ENCODE results near the gene UBR2.
"Not testable (repeated sequence)": the region's sequence is repeated elsewhere in the genome, so short reads cannot be mapped to it uniquely, and the experiment has no call there.

Gene UBR2

GRCh38 chr6:42698217-42698616, 134.4 kb downstream of the UBR2 start:
- H3K18ac ChIP-seq (ENCODE audit: low read depth in 1 of 2, low read length in 2 of 2) = no peak overlapping the region
- DNase-seq = no peak
- H3K14ac ChIP-seq (ENCODE audit: low read length in 2 of 2) = no peak overlapping the region
- H3K9ac ChIP-seq (ENCODE audit: low read length) = no peak overlapping the region
- no peak overlapping the region for H2AFZ ChIP-seq (ENCODE audit: low read depth, low read length)
- H3K9me3 ChIP-seq (ENCODE audit: control insufficient read depth, low read length) = no peaks in the 10 kb centered on the region
- no peak overlapping the region for H2BK12ac ChIP-seq (ENCODE audit: low read length in 2 of 2)
- no peak overlapping the region for H3K27ac ChIP-seq (ENCODE audit: low read length, poor library complexity, severe bottlenecking)
- H3K27me3 ChIP-seq (ENCODE audit: control insufficient read depth in 1 of 2, insufficient read depth in 1 of 2, low read length in 2 of 2) = no peaks in the 10 kb centered on the region
- H2BK5ac ChIP-seq (ENCODE audit: low read depth, low read length, poor library complexity, severe bottlenecking) = no peak overlapping the region
- peaks cover 8 to 14% of the 10 kb centered on the region in 2 experiments for H3K36me3 ChIP-seq (ENCODE audit: control insufficient read depth in 1 of 2, insufficient read depth in 2 of 2, low read depth in 1 of 2, low read length in 2 of 2)
- H3K4ac ChIP-seq (ENCODE audit: low read depth in 1 of 2, low read length in 2 of 2) = no peak overlapping the region
- no peak overlapping the region for H3K4me2 ChIP-seq (ENCODE audit: low read length, poor library complexity, severe bottlenecking)
- H3K4me1 ChIP-seq (ENCODE audit: control insufficient read depth, insufficient read depth, low read depth, low read length) = peaks cover 4% of the 10 kb centered on the region
- 92% methylated on average over 11 of the region's 13 CpGs for WGBS
- H3K79me1 ChIP-seq (replicated peaks; ENCODE audit: low read length, poor library complexity, severe bottlenecking) = no peaks in the 10 kb centered on the region
- H2AK5ac ChIP-seq (ENCODE audit: low read length, severe bottlenecking) = no peak overlapping the region
- H3K4me3 ChIP-seq (ENCODE audit: insufficient read depth in 1 of 2, low read depth in 1 of 2, low read length in 2 of 2) = no peak overlapping the region
- no peak overlapping the region for H4K8ac ChIP-seq (ENCODE audit: low read length)
- H2BK120ac ChIP-seq (ENCODE audit: low read depth, low read length) = no peak overlapping the region
- H4K91ac ChIP-seq (ENCODE audit: low read length) = no peak overlapping the region
- H2BK15ac ChIP-seq (ENCODE audit: low read depth, poor library complexity, severe bottlenecking) = no peak overlapping the region
- no peak overlapping the region for H3K23ac ChIP-seq (ENCODE audit: low read length in 2 of 2)

- Histone ChIP-seq H3K9ac (ENCODE audit: low read length) (no peak overlapping the region), H2BK15ac (ENCODE audit: low read depth, poor library complexity, severe bottlenecking) (no peak overlapping the region), H3K79me1 (replicated peaks; ENCODE audit: low read length, poor library complexity, severe bottlenecking) (no peaks in the 10 kb centered on the region), H2BK12ac (ENCODE audit: low read length in 2 of 2) (no peak overlapping the region), H4K91ac (ENCODE audit: low read length) (no peak overlapping the region), H3K4me2 (ENCODE audit: low read length, poor library complexity, severe bottlenecking) (no peak overlapping the region), H3K4me3 (ENCODE audit: insufficient read depth in 1 of 2, low read depth in 1 of 2, low read length in 2 of 2) (no peak overlapping the region), H3K18ac (ENCODE audit: low read depth in 1 of 2, low read length in 2 of 2) (no peak overlapping the region), H2BK5ac (ENCODE audit: low read depth, low read length, poor library complexity, severe bottlenecking) (no peak overlapping the region), H3K27ac (ENCODE audit: low read length, poor library complexity, severe bottlenecking) (no peak overlapping the region), H3K27me3 (ENCODE audit: control insufficient read depth in 1 of 2, insufficient read depth in 1 of 2, low read length in 2 of 2) (no peaks in the 10 kb centered on the region), H3K23ac (ENCODE audit: low read length in 2 of 2) (no peak overlapping the region), H3K4me1 (ENCODE audit: control insufficient read depth, insufficient read depth, low read depth, low read length) (peaks cover 8% of the 10 kb centered on the region), H4K8ac (ENCODE audit: low read length) (no peak overlapping the region), H3K4ac (ENCODE audit: low read depth in 1 of 2, low read length in 2 of 2) (no peak overlapping the region), H3K9me3 (ENCODE audit: control insufficient read depth, low read length) (no peaks in the 10 kb centered on the region), H2AK5ac (ENCODE audit: low read length, severe bottlenecking) (no peak overlapping the region), H3K14ac (ENCODE audit: low read length in 2 of 2) (no peak overlapping the region), H2AFZ (ENCODE audit: low read depth, low read length) (no peak overlapping the region), H3K36me3 (ENCODE audit: control insufficient read depth in 1 of 2, insufficient read depth in 2 of 2, low read depth in 1 of 2, low read length in 2 of 2) (peaks cover 0 to 3% of the 10 kb centered on the region in 2 experiments), H2BK120ac (ENCODE audit: low read depth, low read length) (no peak overlapping the region)
- 52% methylated on average over 2 of the region's 2 CpGs for WGBS
- DNase-seq = peak; percentile 87
Observed at GRCh38 chr6:42702200-42702599, 138.4 kb downstream of the UBR2 start.

GRCh38 chr6:42702786-42703185, 139.0 kb downstream of the UBR2 start:
- not testable (repeated sequence) for H3K14ac ChIP-seq (ENCODE audit: low read length in 2 of 2); H2BK5ac ChIP-seq (ENCODE audit: low read depth, low read length, poor library complexity, severe bottlenecking); H3K27ac ChIP-seq (ENCODE audit: low read length, poor library complexity, severe bottlenecking); H3K79me1 ChIP-seq (replicated peaks; ENCODE audit: low read length, poor library complexity, severe bottlenecking); H3K36me3 ChIP-seq (ENCODE audit: control insufficient read depth in 1 of 2, insufficient read depth in 2 of 2, low read depth in 1 of 2, low read length in 2 of 2); H3K27me3 ChIP-seq (ENCODE audit: control insufficient read depth in 1 of 2, insufficient read depth in 1 of 2, low read length in 2 of 2); H4K8ac ChIP-seq (ENCODE audit: low read length); H2BK120ac ChIP-seq (ENCODE audit: low read depth, low read length); H3K9me3 ChIP-seq (ENCODE audit: control insufficient read depth, low read length); H3K4ac ChIP-seq (ENCODE audit: low read depth in 1 of 2, low read length in 2 of 2); H2AK5ac ChIP-seq (ENCODE audit: low read length, severe bottlenecking); H2AFZ ChIP-seq (ENCODE audit: low read depth, low read length); H2BK15ac ChIP-seq (ENCODE audit: low read depth, poor library complexity, severe bottlenecking); H3K23ac ChIP-seq (ENCODE audit: low read length in 2 of 2); H2BK12ac ChIP-seq (ENCODE audit: low read length in 2 of 2); H3K4me3 ChIP-seq (ENCODE audit: insufficient read depth in 1 of 2, low read depth in 1 of 2, low read length in 2 of 2); H3K4me2 ChIP-seq (ENCODE audit: low read length, poor library complexity, severe bottlenecking); H3K18ac ChIP-seq (ENCODE audit: low read depth in 1 of 2, low read length in 2 of 2); H3K4me1 ChIP-seq (ENCODE audit: control insufficient read depth, insufficient read depth, low read depth, low read length); H3K9ac ChIP-seq (ENCODE audit: low read length); DNase-seq; H4K91ac ChIP-seq (ENCODE audit: low read length)
- 82% methylated on average over 2 of the region's 3 CpGs for WGBS

DNA sequence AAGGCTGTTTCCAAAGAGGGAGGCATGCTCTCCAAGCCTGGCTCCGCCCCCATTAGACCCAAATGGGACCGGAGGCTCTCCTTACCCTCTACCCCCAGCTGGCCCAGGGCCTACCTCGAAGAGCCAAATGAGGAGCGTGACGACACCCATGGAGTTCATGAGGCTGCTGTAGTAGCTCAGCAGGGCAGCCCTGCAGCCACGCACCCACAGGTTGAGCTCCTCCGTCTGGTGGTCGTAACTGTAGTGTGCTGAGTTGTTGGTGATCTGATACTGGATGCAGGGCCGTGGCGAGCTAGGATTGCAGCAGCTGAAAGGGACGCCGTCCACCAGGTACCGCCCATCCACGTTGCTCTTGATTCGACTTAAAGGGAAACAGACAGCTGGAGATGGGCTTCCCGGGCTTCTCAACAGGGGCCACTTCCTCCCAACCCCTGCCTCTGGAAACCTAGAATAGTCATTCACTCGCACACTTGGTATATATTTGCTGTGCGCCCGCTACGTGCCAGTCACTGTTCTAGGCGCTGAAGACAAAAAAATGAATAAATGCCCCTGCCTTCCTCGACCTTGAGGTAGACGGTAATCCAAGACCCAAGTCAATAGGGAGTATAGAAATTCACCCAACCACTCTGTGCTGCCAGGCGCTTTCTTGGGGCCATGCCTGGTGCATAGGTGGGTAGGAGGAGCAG, 140.6 kb downstream of the UBR2 start:
- Histone ChIP-seq H3K14ac (ENCODE audit: low read length in 2 of 2) (peak overlapping the region in 1 of 2 experiments; percentile 35), H3K4ac (ENCODE audit: low read depth in 1 of 2, low read length in 2 of 2) (no peak overlapping the region), H2BK5ac (ENCODE audit: low read depth, low read length, poor library complexity, severe bottlenecking) (no peak overlapping the region), H3K4me2 (ENCODE audit: low read length, poor library complexity, severe bottlenecking) (no peak overlapping the region), H3K9ac (ENCODE audit: low read length) (peak overlapping the region; percentile 71), H4K8ac (ENCODE audit: low read length) (no peak overlapping the region), H3K23ac (ENCODE audit: low read length in 2 of 2) (no peak overlapping the region), H4K91ac (ENCODE audit: low read length) (no peak overlapping the region), H2AK5ac (ENCODE audit: low read length, severe bottlenecking) (no peak overlapping the region), H3K27me3 (ENCODE audit: control insufficient read depth in 1 of 2, insufficient read depth in 1 of 2, low read length in 2 of 2) (peaks cover 0 to 5% of the 10 kb centered on the region in 2 experiments), H2BK15ac (ENCODE audit: low read depth, poor library complexity, severe bottlenecking) (no peak overlapping the region), H3K27ac (ENCODE audit: low read length, poor library complexity, severe bottlenecking) (no peak overlapping the region), H3K4me3 (ENCODE audit: insufficient read depth in 1 of 2, low read depth in 1 of 2, low read length in 2 of 2) (peak overlapping the region in 1 of 2 experiments; percentile 75), H3K4me1 (ENCODE audit: control insufficient read depth, insufficient read depth, low read depth, low read length) (peaks cover 8% of the 10 kb centered on the region), H3K36me3 (ENCODE audit: control insufficient read depth in 1 of 2, insufficient read depth in 2 of 2, low read depth in 1 of 2, low read length in 2 of 2) (no peaks in the 10 kb centered on the region), H2AFZ (ENCODE audit: low read depth, low read length) (no peak overlapping the region), H2BK120ac (ENCODE audit: low read depth, low read length) (no peak overlapping the region), H2BK12ac (ENCODE audit: low read length in 2 of 2) (peak overlapping the region in 1 of 2 experiments; percentile 15), H3K9me3 (ENCODE audit: control insufficient read depth, low read length) (no peaks in the 10 kb centered on the region), H3K18ac (ENCODE audit: low read depth in 1 of 2, low read length in 2 of 2) (peak overlapping the region in 1 of 2 experiments; percentile 28), H3K79me1 (replicated peaks; ENCODE audit: low read length, poor library complexity, severe bottlenecking) (no peaks in the 10 kb centered on the region)
- DNase-seq = no peak
- 62% methylated on average over 23 of the region's 24 CpGs for whole genome bisulfite sequencing

Measured in mesenchymal stem cell (in vitro differentiated cells and primary cell).